Vagina (tissue), 2 donors: ENCODE measurements around the gene TRIM7.

Experiments
- POLR2A ChIP-seq, 2 donors: fragments of 450-650 bp; IDR thresholded peaks; one replicate each; pipeline ENCODE4 v1.6.1; 2017; ENCODE audit warnings: antibody characterized with exemption in 2 of 2, mild to moderate bottlenecking in 2 of 2, moderate library complexity in 2 of 2
- POLR2AphosphoS5 ChIP-seq, 2 donors: sonication (generic); formaldehyde crosslinking; IDR thresholded peaks; one replicate each; pipeline ENCODE4 v1.9.0; 2017; ENCODE audit warnings: antibody characterized with exemption in 2 of 2, mild to moderate bottlenecking in 2 of 2, low read depth in 1 of 2; ENCODE audit not compliant: insufficient read depth in 1 of 2
- TF ChIP-seq, protein P1 (sequence below), 3 experiments: fragments of 450-650 bp in 2 of 3; fragments of 200-600 bp in 1 of 3; sonication (generic) in 1 of 3; IDR thresholded peaks; one replicate each; pipeline ENCODE4 v1.5.1; 2017 to 2019; ENCODE audit warnings: antibody characterized with exemption in 3 of 3, mild to moderate bottlenecking in 2 of 3, moderate library complexity in 2 of 3

- TF ChIP-seq, protein P1, sequence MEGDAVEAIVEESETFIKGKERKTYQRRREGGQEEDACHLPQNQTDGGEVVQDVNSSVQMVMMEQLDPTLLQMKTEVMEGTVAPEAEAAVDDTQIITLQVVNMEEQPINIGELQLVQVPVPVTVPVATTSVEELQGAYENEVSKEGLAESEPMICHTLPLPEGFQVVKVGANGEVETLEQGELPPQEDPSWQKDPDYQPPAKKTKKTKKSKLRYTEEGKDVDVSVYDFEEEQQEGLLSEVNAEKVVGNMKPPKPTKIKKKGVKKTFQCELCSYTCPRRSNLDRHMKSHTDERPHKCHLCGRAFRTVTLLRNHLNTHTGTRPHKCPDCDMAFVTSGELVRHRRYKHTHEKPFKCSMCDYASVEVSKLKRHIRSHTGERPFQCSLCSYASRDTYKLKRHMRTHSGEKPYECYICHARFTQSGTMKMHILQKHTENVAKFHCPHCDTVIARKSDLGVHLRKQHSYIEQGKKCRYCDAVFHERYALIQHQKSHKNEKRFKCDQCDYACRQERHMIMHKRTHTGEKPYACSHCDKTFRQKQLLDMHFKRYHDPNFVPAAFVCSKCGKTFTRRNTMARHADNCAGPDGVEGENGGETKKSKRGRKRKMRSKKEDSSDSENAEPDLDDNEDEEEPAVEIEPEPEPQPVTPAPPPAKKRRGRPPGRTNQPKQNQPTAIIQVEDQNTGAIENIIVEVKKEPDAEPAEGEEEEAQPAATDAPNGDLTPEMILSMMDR (IDR thresholded peaks at IDR 0.05): no peak
- TF ChIP-seq POLR2AphosphoS5 (IDR thresholded peaks at IDR 0.05; ENCODE audit: insufficient read depth in 1 of 2, low read depth in 1 of 2): no peak
- TF ChIP-seq POLR2A (IDR thresholded peaks at IDR 0.05): no peak
Measured at GRCh38 chr5:181203777-181204112, 1.3 kb downstream of the TRIM7 start.
